ENCODE results near the gene ZNF384. TPM values are rescaled to one million over a fixed set of nuclear protein-coding genes. Genes with fewer than 3 reads are reported as not detected.

ZNF384 gene
- total RNA-seq, 1 experiment from 2014 or later = 63.8 TPM

DNA sequence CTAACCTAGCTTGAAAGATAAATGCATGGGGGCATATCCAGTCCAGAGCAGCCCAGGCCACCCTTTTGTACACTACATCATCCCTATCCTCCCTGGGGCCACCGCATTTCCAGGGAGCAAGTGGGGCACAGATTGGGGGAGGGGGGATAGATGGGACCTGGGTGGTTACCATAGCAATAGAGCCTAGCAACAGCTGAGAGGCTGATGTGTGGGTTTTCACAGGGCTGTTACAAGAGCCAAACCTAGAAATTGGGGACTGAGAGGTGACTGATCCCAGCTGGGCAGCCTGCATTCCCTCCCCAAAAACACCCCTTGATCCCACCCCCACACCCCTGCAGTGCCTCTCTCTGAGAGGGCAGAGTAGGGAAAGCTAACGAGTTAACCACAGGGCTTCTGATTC, 3.7 kb upstream of the ZNF384 start:
- ChIA-PET POLR2A (interaction anchor here (0.7 kb wide), 1 partner anchor 60 kb away, joined by 4 read pairs; the partner anchor contains the start of gene MLF2), CTCF (interaction anchor here (0.6 to 1.9 kb wide), 7 partner anchors 8 to 180 kb away, joined by 3 to 10 read pairs (median 4); partner anchors contain the start of genes COPS7A and SPSB2)
- TF ChIP-seq SMAD3 (CRISPR knock-in tag; IDR thresholded peaks at IDR 0.05; ENCODE audit: borderline replicate concordance) (no peak), CREB1 (CRISPR knock-in tag; IDR thresholded peaks at IDR 0.05) (no peak), NFATC4 (CRISPR knock-in tag; IDR thresholded peaks at IDR 0.05) (no peak)
- TF ChIP-seq, protein P1, sequence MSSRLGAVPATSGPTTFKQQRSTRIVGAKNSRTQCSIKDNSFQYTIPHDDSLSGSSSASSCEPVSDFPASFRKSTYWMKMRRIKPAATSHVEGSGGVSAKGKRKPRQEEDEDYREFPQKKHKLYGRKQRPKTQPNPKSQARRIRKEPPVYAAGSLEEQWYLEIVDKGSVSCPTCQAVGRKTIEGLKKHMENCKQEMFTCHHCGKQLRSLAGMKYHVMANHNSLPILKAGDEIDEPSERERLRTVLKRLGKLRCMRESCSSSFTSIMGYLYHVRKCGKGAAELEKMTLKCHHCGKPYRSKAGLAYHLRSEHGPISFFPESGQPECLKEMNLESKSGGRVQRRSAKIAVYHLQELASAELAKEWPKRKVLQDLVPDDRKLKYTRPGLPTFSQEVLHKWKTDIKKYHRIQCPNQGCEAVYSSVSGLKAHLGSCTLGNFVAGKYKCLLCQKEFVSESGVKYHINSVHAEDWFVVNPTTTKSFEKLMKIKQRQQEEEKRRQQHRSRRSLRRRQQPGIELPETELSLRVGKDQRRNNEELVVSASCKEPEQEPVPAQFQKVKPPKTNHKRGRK (CRISPR knock-in tag; IDR thresholded peaks at IDR 0.05; ENCODE audit: borderline replicate concordance) = no peak
- TF ChIP-seq, protein P2, sequence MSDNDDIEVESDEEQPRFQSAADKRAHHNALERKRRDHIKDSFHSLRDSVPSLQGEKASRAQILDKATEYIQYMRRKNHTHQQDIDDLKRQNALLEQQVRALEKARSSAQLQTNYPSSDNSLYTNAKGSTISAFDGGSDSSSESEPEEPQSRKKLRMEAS (CRISPR knock-in tag; IDR thresholded peaks at IDR 0.05) = no peak
- H3K27ac Mint-ChIP-seq = no peak overlapping the region
- peaks cover 12% of the 10 kb centered on the region for H3K4me1 Mint-ChIP-seq
- H3K27me3 Mint-ChIP-seq (ENCODE audit: low read depth) = peaks cover 3% of the 10 kb centered on the region; the same call in 1 of the 2 replicates
- H3K9me3 Mint-ChIP-seq = no peaks in the 10 kb centered on the region
- no peak overlapping the region for H3K4me3 Mint-ChIP-seq
- no peak for DNase-seq (ENCODE audit: low spot score)
- no peaks in the 10 kb centered on the region for H3K36me3 Mint-ChIP-seq
- ATAC-seq = no peak

DNA sequence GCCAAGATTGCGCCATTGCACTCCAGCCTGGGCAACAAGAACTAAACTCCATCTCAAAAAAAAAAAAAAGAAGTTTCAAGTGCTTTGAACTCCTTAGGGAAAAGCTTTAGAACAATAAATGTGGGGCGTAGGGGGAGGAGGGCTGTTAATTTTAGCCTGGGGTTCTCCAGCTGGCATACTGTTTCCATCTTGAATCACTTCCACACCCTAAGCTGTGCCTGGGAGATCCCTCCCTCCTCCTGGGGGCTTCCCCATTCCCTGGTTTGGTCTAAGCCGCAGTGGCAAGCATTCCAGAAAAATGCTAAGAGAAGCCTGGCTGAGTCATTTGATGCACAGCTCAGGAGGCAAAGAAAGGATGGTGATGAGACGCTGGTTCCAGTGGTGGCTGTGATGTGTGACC, 2.3 kb upstream of the ZNF384 start:
- H3K27me3 Mint-ChIP-seq (ENCODE audit: low read depth) = peaks cover 3% of the 10 kb centered on the region; the same call in 1 of the 2 replicates
- H3K27ac Mint-ChIP-seq = no peak overlapping the region
- H3K9me3 Mint-ChIP-seq = no peaks in the 10 kb centered on the region
- H3K4me3 Mint-ChIP-seq = no peak overlapping the region
- CTCF ChIA-PET = interaction anchor here (1.4 to 1.9 kb wide), 3 partner anchors 8 to 71 kb away, joined by 3 to 10 read pairs (median 4); partner anchors contain the start of gene COPS7A
- peaks cover 7% of the 10 kb centered on the region; the same call in 1 of the 2 replicates for H3K36me3 Mint-ChIP-seq
- H3K4me1 Mint-ChIP-seq = peaks cover 23% of the 10 kb centered on the region
- DNase-seq (ENCODE audit: low spot score) (no peak), ATAC-seq (no peak)
- TF ChIP-seq HMGA2 (CRISPR knock-in tag; IDR thresholded peaks at IDR 0.05) (no peak), TP53 (CRISPR knock-in tag; IDR thresholded peaks at IDR 0.05) (no peak), NFE2L1 (CRISPR knock-in tag; IDR thresholded peaks at IDR 0.05) (no peak), IRF2 (CRISPR knock-in tag; IDR thresholded peaks at IDR 0.05; ENCODE audit: borderline replicate concordance, low read depth) (no peak), ZNF121 (CRISPR knock-in tag; IDR thresholded peaks at IDR 0.05) (no peak), ATF1 (CRISPR knock-in tag; IDR thresholded peaks at IDR 0.05) (no peak), FOXP1 (CRISPR knock-in tag; IDR thresholded peaks at IDR 0.05; ENCODE audit: borderline replicate concordance) (no peak), SP1 (CRISPR knock-in tag; conservative IDR thresholded peaks at IDR 0.05) (no peak)
- TF ChIP-seq, protein P3, sequence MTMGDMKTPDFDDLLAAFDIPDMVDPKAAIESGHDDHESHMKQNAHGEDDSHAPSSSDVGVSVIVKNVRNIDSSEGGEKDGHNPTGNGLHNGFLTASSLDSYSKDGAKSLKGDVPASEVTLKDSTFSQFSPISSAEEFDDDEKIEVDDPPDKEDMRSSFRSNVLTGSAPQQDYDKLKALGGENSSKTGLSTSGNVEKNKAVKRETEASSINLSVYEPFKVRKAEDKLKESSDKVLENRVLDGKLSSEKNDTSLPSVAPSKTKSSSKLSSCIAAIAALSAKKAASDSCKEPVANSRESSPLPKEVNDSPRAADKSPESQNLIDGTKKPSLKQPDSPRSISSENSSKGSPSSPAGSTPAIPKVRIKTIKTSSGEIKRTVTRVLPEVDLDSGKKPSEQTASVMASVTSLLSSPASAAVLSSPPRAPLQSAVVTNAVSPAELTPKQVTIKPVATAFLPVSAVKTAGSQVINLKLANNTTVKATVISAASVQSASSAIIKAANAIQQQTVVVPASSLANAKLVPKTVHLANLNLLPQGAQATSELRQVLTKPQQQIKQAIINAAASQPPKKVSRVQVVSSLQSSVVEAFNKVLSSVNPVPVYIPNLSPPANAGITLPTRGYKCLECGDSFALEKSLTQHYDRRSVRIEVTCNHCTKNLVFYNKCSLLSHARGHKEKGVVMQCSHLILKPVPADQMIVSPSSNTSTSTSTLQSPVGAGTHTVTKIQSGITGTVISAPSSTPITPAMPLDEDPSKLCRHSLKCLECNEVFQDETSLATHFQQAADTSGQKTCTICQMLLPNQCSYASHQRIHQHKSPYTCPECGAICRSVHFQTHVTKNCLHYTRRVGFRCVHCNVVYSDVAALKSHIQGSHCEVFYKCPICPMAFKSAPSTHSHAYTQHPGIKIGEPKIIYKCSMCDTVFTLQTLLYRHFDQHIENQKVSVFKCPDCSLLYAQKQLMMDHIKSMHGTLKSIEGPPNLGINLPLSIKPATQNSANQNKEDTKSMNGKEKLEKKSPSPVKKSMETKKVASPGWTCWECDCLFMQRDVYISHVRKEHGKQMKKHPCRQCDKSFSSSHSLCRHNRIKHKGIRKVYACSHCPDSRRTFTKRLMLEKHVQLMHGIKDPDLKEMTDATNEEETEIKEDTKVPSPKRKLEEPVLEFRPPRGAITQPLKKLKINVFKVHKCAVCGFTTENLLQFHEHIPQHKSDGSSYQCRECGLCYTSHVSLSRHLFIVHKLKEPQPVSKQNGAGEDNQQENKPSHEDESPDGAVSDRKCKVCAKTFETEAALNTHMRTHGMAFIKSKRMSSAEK (CRISPR knock-in tag; IDR thresholded peaks at IDR 0.05; ENCODE audit: borderline replicate concordance) = no peak
- TF ChIP-seq, protein P4, sequence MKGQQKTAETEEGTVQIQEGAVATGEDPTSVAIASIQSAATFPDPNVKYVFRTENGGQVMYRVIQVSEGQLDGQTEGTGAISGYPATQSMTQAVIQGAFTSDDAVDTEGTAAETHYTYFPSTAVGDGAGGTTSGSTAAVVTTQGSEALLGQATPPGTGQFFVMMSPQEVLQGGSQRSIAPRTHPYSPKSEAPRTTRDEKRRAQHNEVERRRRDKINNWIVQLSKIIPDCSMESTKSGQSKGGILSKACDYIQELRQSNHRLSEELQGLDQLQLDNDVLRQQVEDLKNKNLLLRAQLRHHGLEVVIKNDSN (CRISPR knock-in tag; IDR thresholded peaks at IDR 0.05) = no peak
- TF ChIP-seq, protein P5, sequence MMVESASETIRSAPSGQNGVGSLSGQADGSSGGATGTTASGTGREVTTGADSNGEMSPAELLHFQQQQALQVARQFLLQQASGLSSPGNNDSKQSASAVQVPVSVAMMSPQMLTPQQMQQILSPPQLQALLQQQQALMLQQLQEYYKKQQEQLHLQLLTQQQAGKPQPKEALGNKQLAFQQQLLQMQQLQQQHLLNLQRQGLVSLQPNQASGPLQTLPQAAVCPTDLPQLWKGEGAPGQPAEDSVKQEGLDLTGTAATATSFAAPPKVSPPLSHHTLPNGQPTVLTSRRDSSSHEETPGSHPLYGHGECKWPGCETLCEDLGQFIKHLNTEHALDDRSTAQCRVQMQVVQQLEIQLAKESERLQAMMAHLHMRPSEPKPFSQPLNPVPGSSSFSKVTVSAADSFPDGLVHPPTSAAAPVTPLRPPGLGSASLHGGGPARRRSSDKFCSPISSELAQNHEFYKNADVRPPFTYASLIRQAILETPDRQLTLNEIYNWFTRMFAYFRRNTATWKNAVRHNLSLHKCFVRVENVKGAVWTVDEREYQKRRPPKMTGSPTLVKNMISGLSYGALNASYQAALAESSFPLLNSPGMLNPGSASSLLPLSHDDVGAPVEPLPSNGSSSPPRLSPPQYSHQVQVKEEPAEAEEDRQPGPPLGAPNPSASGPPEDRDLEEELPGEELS (CRISPR knock-in tag; IDR thresholded peaks at IDR 0.05) = no peak
- TF ChIP-seq, protein P6, sequence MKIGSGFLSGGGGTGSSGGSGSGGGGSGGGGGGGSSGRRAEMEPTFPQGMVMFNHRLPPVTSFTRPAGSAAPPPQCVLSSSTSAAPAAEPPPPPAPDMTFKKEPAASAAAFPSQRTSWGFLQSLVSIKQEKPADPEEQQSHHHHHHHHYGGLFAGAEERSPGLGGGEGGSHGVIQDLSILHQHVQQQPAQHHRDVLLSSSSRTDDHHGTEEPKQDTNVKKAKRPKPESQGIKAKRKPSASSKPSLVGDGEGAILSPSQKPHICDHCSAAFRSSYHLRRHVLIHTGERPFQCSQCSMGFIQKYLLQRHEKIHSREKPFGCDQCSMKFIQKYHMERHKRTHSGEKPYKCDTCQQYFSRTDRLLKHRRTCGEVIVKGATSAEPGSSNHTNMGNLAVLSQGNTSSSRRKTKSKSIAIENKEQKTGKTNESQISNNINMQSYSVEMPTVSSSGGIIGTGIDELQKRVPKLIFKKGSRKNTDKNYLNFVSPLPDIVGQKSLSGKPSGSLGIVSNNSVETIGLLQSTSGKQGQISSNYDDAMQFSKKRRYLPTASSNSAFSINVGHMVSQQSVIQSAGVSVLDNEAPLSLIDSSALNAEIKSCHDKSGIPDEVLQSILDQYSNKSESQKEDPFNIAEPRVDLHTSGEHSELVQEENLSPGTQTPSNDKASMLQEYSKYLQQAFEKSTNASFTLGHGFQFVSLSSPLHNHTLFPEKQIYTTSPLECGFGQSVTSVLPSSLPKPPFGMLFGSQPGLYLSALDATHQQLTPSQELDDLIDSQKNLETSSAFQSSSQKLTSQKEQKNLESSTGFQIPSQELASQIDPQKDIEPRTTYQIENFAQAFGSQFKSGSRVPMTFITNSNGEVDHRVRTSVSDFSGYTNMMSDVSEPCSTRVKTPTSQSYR (CRISPR knock-in tag; IDR thresholded peaks at IDR 0.05) = no peak
- TF ChIP-seq, protein P7, sequence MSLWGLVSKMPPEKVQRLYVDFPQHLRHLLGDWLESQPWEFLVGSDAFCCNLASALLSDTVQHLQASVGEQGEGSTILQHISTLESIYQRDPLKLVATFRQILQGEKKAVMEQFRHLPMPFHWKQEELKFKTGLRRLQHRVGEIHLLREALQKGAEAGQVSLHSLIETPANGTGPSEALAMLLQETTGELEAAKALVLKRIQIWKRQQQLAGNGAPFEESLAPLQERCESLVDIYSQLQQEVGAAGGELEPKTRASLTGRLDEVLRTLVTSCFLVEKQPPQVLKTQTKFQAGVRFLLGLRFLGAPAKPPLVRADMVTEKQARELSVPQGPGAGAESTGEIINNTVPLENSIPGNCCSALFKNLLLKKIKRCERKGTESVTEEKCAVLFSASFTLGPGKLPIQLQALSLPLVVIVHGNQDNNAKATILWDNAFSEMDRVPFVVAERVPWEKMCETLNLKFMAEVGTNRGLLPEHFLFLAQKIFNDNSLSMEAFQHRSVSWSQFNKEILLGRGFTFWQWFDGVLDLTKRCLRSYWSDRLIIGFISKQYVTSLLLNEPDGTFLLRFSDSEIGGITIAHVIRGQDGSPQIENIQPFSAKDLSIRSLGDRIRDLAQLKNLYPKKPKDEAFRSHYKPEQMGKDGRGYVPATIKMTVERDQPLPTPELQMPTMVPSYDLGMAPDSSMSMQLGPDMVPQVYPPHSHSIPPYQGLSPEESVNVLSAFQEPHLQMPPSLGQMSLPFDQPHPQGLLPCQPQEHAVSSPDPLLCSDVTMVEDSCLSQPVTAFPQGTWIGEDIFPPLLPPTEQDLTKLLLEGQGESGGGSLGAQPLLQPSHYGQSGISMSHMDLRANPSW (CRISPR knock-in tag; conservative IDR thresholded peaks at IDR 0.05; ENCODE audit: low read depth) = no peak
- POLR2A ChIA-PET = no interaction called here
